Endothelial cell (in vitro differentiated cells): ENCODE measurements around the gene NRXN3. TPM values are rescaled to one million over a fixed set of nuclear protein-coding genes. Genes with fewer than 3 reads are reported as not detected.

Experiments used
- DNase-seq: peaks from one replicate; pipeline ENCODE4 v3.0.0; 2021; ENCODE audit warnings: low spot score
- H3K27ac Mint-ChIP-seq: one replicate; pipeline ENCODE4 v1.8.0; 2021; ENCODE audit warnings: mixed read lengths, inconsistent platforms; ENCODE audit not compliant: unreplicated experiment
- H3K27me3 Mint-ChIP-seq: one replicate; pipeline ENCODE4 v1.8.0; 2021; ENCODE audit warnings: mild to moderate bottlenecking, moderate library complexity, mixed read lengths, inconsistent platforms; ENCODE audit not compliant: unreplicated experiment
- H3K36me3 Mint-ChIP-seq: one replicate; pipeline ENCODE4 v1.8.0; 2021; ENCODE audit warnings: mild to moderate bottlenecking, low read depth, mixed read lengths, inconsistent platforms; ENCODE audit not compliant: unreplicated experiment
- H3K4me1 Mint-ChIP-seq: one replicate; pipeline ENCODE4 v1.8.0; 2021; ENCODE audit warnings: mild to moderate bottlenecking, mixed read lengths, inconsistent platforms; ENCODE audit not compliant: unreplicated experiment
- H3K4me3 Mint-ChIP-seq: one replicate; pipeline ENCODE4 v1.8.0; 2021; ENCODE audit warnings: mild to moderate bottlenecking, mixed read lengths, inconsistent platforms; ENCODE audit not compliant: unreplicated experiment
- H3K9me3 Mint-ChIP-seq: one replicate; pipeline ENCODE4 v1.8.0; 2021; ENCODE audit warnings: mixed read lengths, inconsistent platforms; ENCODE audit not compliant: unreplicated experiment
- CTCF ChIP-seq: fragments of 200-600 bp; sonication (generic); IDR thresholded peaks from one replicate; pipeline ENCODE4 v1.5.0; 2021; ENCODE audit warnings: antibody characterized with exemption; ENCODE audit not compliant: unreplicated experiment
- total RNA-seq: library from RNA; stranded (reverse); fragmentation: NEBNext Ultra II Directional; extraction: Animal tissue kit (Norgen Biotek cat#: 25700); gene quantifications from one replicate; pipeline ENCODE4 v1.2.1, GENCODE V29; 2021; ENCODE audit not compliant: unreplicated experiment

NRXN3 gene
- total RNA-seq, 1 donor from 2014 or later: 2.3 TPM

- no peak for TF ChIP-seq CTCF
- DNase-seq: no peak
- H3K4me3 Mint-ChIP-seq: no peak overlapping the region
- H3K4me1 Mint-ChIP-seq: no peaks in the 10 kb centered on the region
- H3K27me3 Mint-ChIP-seq: no peaks in the 10 kb centered on the region
- no peak overlapping the region for H3K27ac Mint-ChIP-seq
- H3K9me3 Mint-ChIP-seq: no peaks in the 10 kb centered on the region
- H3K36me3 Mint-ChIP-seq: no peaks in the 10 kb centered on the region
Observed at GRCh38 chr14:79464468-79464867, 1294.3 kb downstream of the NRXN3 start.

GRCh38 chr14:79465651-79466050, 1295.5 kb downstream of the NRXN3 start:
- no peak for TF ChIP-seq CTCF
- Mint-ChIP-seq H3K4me1 (no peaks in the 10 kb centered on the region), H3K4me3 (no peak overlapping the region), H3K36me3 (no peaks in the 10 kb centered on the region), H3K9me3 (no peaks in the 10 kb centered on the region), H3K27me3 (no peaks in the 10 kb centered on the region), H3K27ac (no peak overlapping the region)
- DNase-seq: no peak

- Mint-ChIP-seq H3K4me1 (no peaks in the 10 kb centered on the region), H3K27me3 (no peaks in the 10 kb centered on the region), H3K27ac (no peak overlapping the region), H3K9me3 (no peaks in the 10 kb centered on the region), H3K36me3 (no peaks in the 10 kb centered on the region), H3K4me3 (no peak overlapping the region)
- TF ChIP-seq CTCF: no peak
- DNase-seq: no peak
Observed at GRCh38 chr14:79466938-79467527, 1296.9 kb downstream of the NRXN3 start.

- Mint-ChIP-seq H3K4me3 (no peak overlapping the region), H3K4me1 (peaks cover 3% of the 10 kb centered on the region), H3K27me3 (no peaks in the 10 kb centered on the region), H3K27ac (no peak overlapping the region), H3K36me3 (no peaks in the 10 kb centered on the region), H3K9me3 (no peaks in the 10 kb centered on the region)
- no peak for TF ChIP-seq CTCF
- no peak for DNase-seq
Observed at GRCh38 chr14:79467835-79468234, 1297.7 kb downstream of the NRXN3 start.

GRCh38 chr14:79468486-79468885, 1298.3 kb downstream of the NRXN3 start:
- no peaks in the 10 kb centered on the region for H3K27me3 Mint-ChIP-seq
- H3K36me3 Mint-ChIP-seq: no peaks in the 10 kb centered on the region
- no peaks in the 10 kb centered on the region for H3K9me3 Mint-ChIP-seq
- H3K4me3 Mint-ChIP-seq: no peak overlapping the region
- no peak for DNase-seq
- H3K4me1 Mint-ChIP-seq: peaks cover 3% of the 10 kb centered on the region
- no peak for TF ChIP-seq CTCF
- no peak overlapping the region for H3K27ac Mint-ChIP-seq
